Stimulated activated CD4-positive, alpha-beta T cell treated with anti-CD3 and anti-CD28 coated beads, Interleukin-12 subunit alpha, Interleukin-12 subunit beta, amount 100 ng/mL, for 24 hours (primary cell): Measurements from ENCODE around the gene IL25.
"Not testable (repeated sequence)": the region's sequence is repeated elsewhere in the genome, so short reads cannot be mapped to it uniquely, and the experiment has no call there.

Source experiments
- DNase-seq, 2 experiments: peaks; one replicate each; pipeline ENCODE4 v3.0.0-alpha.2; 2020; ENCODE audit warnings: low read depth in 2 of 2

IL25 gene

GRCh38 chr14:23388996-23389395, 16.4 kb downstream of the IL25 start:
- DNase-seq: no peak

DNA sequence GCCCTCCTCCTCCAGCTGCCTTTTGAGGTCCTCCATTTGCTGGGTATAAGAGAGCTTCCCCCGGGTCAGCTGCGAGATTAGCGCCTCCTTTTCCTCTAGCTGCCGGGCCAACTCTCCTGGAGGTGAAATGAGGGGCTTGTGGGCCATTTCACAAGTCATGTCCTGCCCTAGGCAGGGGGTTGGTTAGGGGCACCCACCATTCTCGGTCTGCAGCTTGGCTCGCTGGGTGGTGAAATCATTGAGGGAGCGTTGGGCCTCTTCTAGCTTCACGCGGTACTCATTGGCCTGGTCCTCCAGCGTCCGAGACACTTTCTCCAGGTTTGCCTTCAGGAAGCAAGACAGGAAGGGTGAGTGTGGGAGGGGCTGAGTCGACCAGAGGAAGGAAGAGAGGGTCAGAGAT, 16.8 kb downstream of the IL25 start:
- DNase-seq: no peak

DNA sequence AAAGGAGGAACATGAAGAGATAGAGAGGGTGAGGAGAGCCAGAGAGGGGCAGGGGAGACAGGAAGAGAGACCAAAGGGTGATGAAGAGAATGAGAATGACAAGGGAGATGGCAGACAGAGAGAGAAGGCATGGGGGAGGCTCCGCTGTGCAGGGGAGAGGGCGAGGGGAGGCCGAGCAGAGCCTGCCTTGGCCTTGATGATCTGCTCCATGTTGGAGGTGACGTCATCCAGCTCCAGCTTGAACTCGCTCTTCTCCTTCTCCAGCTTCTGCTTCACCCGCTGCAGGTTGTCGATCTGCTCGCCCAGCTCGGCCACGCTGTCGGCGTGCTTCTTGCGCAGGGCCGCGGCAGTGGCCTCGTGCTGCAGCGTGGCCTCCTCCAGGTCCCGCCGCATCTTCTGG, 17.3 kb downstream of the IL25 start:
- not testable (repeated sequence) for DNase-seq

DNA sequence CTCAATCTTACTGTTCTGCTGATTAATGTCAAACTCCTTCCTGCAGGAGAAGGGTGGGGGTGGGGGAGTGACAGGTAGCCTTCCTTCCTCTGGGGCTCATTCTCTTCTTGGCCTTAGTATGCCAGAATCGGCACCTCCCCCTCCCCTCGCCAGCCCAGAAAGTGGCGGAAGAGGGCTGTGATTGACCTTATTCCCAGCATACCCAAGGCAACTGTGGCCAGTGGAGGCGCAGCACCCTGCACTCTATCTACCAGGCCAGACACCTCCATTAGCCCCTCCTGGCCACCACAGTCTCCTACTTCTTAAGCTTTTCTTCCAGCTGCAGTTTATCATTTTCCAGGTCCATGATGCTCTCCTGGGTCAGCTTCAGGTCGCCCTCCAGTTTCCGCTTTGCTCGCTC, 20.0 kb downstream of the IL25 start:
- no peak for DNase-seq

- no peak for DNase-seq
These were observed 23.5 kb downstream of the IL25 start for GRCh38 chr14:23396126-23396525.

DNA sequence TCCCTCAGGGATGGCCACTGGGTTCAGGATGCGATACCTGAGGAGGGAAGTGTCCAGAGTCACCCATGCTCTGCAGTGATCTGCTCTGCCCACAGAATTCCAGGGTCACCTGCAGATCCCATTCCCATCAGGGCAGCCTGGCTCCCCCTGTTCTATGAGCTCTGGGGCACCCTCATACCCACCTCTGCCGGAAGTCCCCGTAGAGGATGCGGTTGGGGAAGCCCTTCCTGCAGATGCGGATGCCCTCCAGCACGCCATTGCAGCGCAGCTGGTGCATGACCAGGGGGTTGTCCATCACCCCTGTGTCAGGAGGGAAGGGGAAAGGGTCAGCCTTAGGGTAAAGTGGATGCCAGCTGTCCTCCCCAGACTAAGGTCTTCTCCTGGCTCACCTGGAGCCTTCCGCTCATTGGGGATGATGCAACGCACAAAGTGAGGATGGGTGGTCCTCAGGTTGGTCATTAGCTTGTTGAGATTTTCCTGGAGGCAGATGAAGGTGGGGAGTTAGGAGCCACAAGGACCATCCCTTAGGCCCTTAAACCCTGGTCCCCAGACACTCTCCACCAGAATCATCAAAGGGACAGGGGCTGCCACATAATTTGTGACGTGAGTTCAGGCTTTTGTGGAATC, 24.3 kb downstream of the IL25 start:
- no peak for DNase-seq

GRCh38 chr14:23398348-23398747, 25.7 kb downstream of the IL25 start:
- no peak for DNase-seq

DNA sequence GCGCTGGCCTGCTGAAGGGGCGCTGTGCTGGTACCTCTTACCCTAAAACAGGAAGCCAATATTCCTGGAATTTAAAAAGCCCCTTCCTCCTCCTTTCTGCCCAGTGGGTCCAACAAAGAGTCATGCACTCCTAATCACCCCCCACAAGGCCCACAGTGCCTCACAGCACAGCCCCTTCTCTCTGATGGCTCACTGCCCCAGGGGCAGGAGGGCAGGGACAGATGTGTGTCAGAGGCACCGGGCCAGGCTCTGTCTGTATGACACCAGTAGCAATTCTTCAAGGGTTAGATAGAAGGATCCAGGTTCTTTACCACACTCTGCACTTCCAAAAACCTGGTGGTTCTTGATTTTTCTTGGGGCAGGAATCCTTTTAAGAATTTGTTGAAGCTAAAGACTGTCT, 26.5 kb downstream of the IL25 start:
- no peak for DNase-seq

GRCh38 chr14:23399591-23399990, 27.0 kb downstream of the IL25 start:
- DNase-seq: no peak

GRCh38 chr14:23400496-23401149, 28.0 kb downstream of the IL25 start:
- not testable (repeated sequence) for DNase-seq

DNA sequence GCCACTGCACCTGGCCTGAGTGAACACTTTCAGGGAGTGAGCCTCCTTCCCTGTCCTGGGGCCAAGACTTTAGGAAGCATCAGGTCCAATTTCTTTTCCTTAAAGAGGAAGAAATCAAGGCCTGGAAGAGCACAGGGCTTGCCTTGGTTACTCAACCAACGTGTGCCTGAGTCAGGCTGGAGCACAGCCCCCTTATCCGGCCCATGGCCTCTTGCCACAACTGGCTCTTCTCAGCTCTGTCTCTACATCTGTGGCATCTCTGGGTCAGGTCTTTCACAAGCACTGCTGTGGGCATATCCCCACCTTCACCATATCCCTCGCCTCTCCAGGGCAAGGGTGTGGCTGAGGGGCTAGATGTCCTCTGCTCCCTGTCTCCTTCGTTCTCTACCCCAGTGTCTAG, 28.7 kb downstream of the IL25 start:
- DNase-seq: no peak

DNA sequence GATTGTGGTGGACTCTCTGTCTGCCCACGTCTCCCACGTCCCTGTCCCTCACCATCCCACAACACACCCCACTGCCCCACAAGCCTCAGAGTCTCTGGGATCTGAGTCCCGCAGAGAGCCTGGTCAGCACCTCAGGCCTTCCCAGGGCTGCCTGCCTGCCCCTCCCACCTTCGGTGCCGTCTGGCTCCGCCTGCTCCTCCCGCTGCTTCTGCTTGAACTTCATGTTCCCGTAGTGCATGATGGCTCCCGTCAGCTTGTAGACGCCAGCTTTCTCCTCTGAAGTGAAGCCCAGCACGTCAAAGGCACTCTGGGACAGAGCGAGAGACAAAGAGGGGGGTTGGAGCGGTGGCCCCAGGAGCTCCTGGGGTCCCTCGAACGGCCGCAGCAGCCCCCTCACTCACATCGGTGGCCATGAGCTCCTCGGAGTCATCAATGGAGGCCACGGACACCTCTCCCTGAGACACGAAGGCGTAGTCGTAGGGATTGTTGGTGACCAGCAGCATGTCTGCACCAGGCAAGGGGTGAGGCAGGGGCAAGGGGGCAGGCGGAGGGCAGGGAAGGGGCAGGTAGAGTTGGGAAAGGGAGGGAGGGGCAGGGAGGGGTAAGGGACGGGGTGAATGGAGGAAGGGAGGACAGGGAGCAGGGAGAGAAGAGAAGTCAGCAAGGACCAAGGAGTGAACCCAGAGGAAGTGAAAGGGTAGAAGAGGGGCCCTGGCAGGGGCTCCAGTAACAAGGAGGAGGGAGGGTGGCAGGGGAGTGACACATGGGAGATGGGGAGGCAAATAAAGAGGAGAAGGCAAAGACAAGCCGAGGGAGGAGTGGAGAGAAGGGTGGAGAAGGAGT, 29.9 kb downstream of the IL25 start:
- DNase-seq: no peak

DNA sequence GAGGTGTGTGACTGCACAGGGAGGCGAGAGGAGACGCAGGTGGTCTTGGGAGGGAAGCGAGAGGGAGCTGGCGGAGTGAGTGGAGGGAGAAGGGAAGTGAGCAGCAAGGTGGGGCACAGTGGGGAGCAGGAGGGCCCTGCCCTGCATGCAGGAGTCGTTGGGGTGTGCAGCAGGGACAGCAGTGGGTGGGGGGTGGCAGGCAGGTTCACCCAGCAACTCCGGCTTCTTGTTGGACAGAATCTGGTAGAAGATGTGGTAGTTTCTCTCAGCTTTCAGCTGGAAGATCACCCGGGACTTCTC, 30.5 kb downstream of the IL25 start:
- no peak for DNase-seq

GRCh38 chr14:23403908-23404307, 31.3 kb downstream of the IL25 start:
- no peak for DNase-seq

- DNase-seq: no peak
These were observed 31.8 kb downstream of the IL25 start for GRCh38 chr14:23404331-23404900.

GRCh38 chr14:23405096-23405495, 32.5 kb downstream of the IL25 start:
- no peak for DNase-seq

DNA sequence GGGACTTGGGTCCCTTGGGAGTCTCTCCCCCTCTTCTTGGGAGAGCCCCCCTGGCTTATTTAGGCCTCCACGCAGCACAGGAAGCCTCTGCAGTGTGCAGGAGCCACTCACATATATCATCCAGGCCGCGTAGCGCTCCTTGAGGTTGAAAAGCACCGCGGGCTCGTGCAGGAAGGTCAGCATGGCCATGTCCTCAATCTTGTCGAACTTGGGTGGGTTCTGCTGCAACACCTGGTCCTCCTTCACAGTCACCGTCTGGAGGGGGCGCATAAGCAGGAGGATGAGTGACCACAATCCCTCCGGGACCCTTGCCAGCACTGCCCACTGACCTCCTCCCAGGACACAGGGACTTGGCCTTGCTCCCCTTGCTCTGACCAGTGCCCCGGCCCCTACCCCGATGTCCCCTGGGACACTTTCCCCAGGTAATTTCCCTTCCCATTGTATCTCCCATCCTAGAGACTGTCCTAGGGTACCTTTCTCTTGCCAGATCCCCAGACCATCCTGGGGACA, 33.0 kb downstream of the IL25 start:
- DNase-seq: no peak

GRCh38 chr14:23406244-23406643, 33.6 kb downstream of the IL25 start:
- DNase-seq: no peak

GRCh38 chr14:23406725-23407355, 34.2 kb downstream of the IL25 start:
- no peak for DNase-seq

- no peak for DNase-seq
These were observed 35.1 kb downstream of the IL25 start, which contains the start of gene MYH6 for GRCh38 chr14:23407516-23408306. MYH6 (minus strand) TSS chr14:23408273; CDS start chr14:23407223, 1,050 bp downstream.

- no peak for DNase-seq
These were observed 35.7 kb downstream of the IL25 start for GRCh38 chr14:23408307-23408630.
